GM10266 (cell line): ENCODE results near the gene STIM1.

Experiments
- DNase-seq: peaks from one replicate; pipeline ENCODE4 v3.0.0; 2012; ENCODE audit errors: extremely low spot score
- CTCF ChIP-seq: IDR thresholded peaks from 2 replicates; pipeline ENCODE4 v1.5.1; 2012; ENCODE audit warnings: mild to moderate bottlenecking, low read depth; ENCODE audit not compliant: control insufficient read depth, insufficient read depth; ENCODE audit errors: missing control alignments

Gene STIM1

GRCh38 chr11:3959015-3959902 is 103.8 kb downstream of the STIM1 start:
- TF ChIP-seq CTCF = no peak
- no peak for DNase-seq

- no peak for DNase-seq
- TF ChIP-seq CTCF = no peak
Observed at GRCh38 chr11:3959903-3960265, 104.4 kb downstream of the STIM1 start.

- no peak for TF ChIP-seq CTCF
- no peak for DNase-seq
Observed at GRCh38 chr11:3962406-3962840, 107.0 kb downstream of the STIM1 start.

GRCh38 chr11:3964056-3964455 is 108.6 kb downstream of the STIM1 start:
- DNase-seq = no peak
- TF ChIP-seq CTCF = no peak

DNA sequence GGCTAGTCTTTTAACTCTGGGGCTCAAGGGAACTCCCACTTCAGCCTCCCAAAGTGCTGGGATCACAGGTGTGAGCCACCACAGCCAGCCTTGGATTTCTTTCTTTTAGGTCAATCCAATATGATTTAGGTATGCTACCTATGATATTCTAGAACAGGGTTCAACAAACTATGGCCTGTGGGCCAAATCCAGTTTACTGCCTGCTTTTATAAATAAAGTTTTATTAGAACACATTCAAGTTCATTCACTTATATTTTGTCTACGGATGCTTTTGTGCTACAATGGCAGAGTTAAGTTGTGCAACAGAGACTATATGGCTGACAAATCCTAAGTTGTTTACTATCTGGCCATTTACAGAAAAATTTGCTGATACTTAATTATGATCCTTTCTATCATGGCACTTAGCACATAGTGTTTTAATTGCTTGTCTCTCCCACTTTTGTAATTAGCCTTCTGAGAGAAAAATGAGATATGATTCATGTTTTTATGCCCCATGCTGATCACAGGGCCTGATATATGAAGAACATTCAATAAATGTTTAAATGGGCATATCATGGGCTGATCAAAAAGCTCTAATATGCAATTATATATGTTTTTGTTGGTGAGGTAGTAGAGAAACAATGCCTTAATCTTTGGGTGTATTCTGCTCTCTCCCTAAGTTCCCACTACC is 109.6 kb downstream of the STIM1 start:
- no peak for DNase-seq
- TF ChIP-seq CTCF = no peak

- DNase-seq = no peak
- TF ChIP-seq CTCF = no peak
Observed at GRCh38 chr11:3967695-3968094, 112.2 kb downstream of the STIM1 start.

GRCh38 chr11:3969200-3969599 is 113.7 kb downstream of the STIM1 start:
- no peak for DNase-seq
- TF ChIP-seq CTCF = no peak
